SH-SY5Y (cell line): ENCODE results near the gene AASS.

Experiments used
- GATA2 ChIP-seq: IDR thresholded peaks from 2 replicates; pipeline ENCODE4 v1.6.1; 2011; ENCODE audit warnings: mild to moderate bottlenecking, low read depth, low read length
- GATA3 ChIP-seq: IDR thresholded peaks from 2 replicates; pipeline ENCODE4 v1.6.1; 2011; ENCODE audit warnings: low read depth, mild to moderate bottlenecking, low read length, moderate library complexity

The AASS gene

GRCh38 chr7:122027058-122027457, 117.0 kb downstream of the AASS start:
- TF ChIP-seq GATA2 (no peak), GATA3 (no peak)
